Measurements from ENCODE around the gene EPHB2. TPM values are rescaled to one million over a fixed set of nuclear protein-coding genes. Genes with fewer than 3 reads are reported as not detected.

The EPHB2 gene
- total and polyA plus RNA-seq, 2 of the 4 experiments (the other 2 are of a cell fraction), result 52.3 to 58.8 TPM

- Histone ChIP-seq H2BK15ac (ENCODE audit: low read depth, low read length) (no peak overlapping the region), H3K18ac (ENCODE audit: low read depth, low read length) (no peak overlapping the region), H3K4me2 (ENCODE audit: low read depth, low read length) (no peak overlapping the region), H3K4me3 (ENCODE audit: insufficient read depth, low read depth, low read length) (no peak overlapping the region), H3K14ac (replicated peaks; ENCODE audit: low read depth, low read length) (no peak overlapping the region), H4K8ac (ENCODE audit: low read depth in 2 of 2, low read length in 2 of 2) (no peak overlapping the region), H3K4me1 (ENCODE audit: control insufficient read depth, insufficient read depth, low read length) (peaks cover 38% of the 10 kb centered on the region), H3K79me1 (ENCODE audit: low read depth in 1 of 2, low read length in 2 of 2) (peaks cover 29 to 57% of the 10 kb centered on the region in 2 experiments), H3K9ac (ENCODE audit: low read depth, low read length) (no peak overlapping the region), H4K5ac (ENCODE audit: low read depth, low read length) (no peak overlapping the region), H2BK20ac (ENCODE audit: low read depth, low read length) (no peak overlapping the region), H3K4ac (ENCODE audit: low read depth, low read length) (no peak overlapping the region), H4K91ac (ENCODE audit: insufficient read depth, low read depth, low read length) (no peak overlapping the region), H2AK5ac (ENCODE audit: low read depth, low read length) (no peak overlapping the region), H4K20me1 (ENCODE audit: insufficient read depth, low read length) (peaks cover 26% of the 10 kb centered on the region), H3K27me3 (ENCODE audit: control insufficient read depth, insufficient read depth, low read length) (no peaks in the 10 kb centered on the region), H3K23ac (ENCODE audit: low read depth, low read length) (no peak overlapping the region), H3K9me1 (ENCODE audit: insufficient read depth, low read length) (peaks cover 39% of the 10 kb centered on the region), H2AK9ac (replicated peaks; ENCODE audit: low read depth, low read length, poor library complexity) (no peak overlapping the region), H2AFZ (replicated peaks; ENCODE audit: low read length, poor library complexity) (no peak overlapping the region), H3K36me3 (ENCODE audit: control insufficient read depth, insufficient read depth, low read length) (no peaks in the 10 kb centered on the region), H3K27ac (ENCODE audit: insufficient read depth, low read length) (no peak overlapping the region), H2BK120ac (ENCODE audit: low read depth, low read length) (no peak overlapping the region), H2BK5ac (ENCODE audit: low read depth, low read length, poor library complexity, severe bottlenecking) (no peak overlapping the region), H3K9me3 (ENCODE audit: control insufficient read depth, insufficient read depth, low read length) (no peaks in the 10 kb centered on the region), H3K56ac (ENCODE audit: extremely low read depth, insufficient read depth, low read length) (no peak overlapping the region)
- no TSS peak for BruUV-seq (replicated peaks)
- in situ Hi-C loops (cut with MboI; ENCODE audit: low sequenced_read_pairs), result no loop called here
- POLR2A ChIA-PET (ENCODE audit: unreplicated experiment), result no interaction called here
- WGBS, 2 experiments (ENCODE audit: extremely low coverage in 2 of 2, insufficient read length in 1 of 2), result no CpG with 5 or more reads among the region's 1 CpG
- no peak for TF ChIP-seq RCOR1 (IDR thresholded peaks at IDR 0.05; ENCODE audit: insufficient replicate concordance, low read length)
- no peak for TF ChIP-seq CEBPB (IDR thresholded peaks at IDR 0.05; ENCODE audit: low read depth, low read length)
- TF ChIP-seq BHLHE40 (IDR thresholded peaks at IDR 0.05; ENCODE audit: low read depth, low read length), result no peak
- no peak for TF ChIP-seq RAD21 (IDR thresholded peaks at IDR 0.05; ENCODE audit: low read length)
- TF ChIP-seq SMC3 (IDR thresholded peaks at IDR 0.05; ENCODE audit: low read depth, low read length), result no peak
- no peak for TF ChIP-seq MAZ (IDR thresholded peaks at IDR 0.05; ENCODE audit: borderline replicate concordance, low read depth, low read length)
- TF ChIP-seq FOS (IDR thresholded peaks at IDR 0.05; ENCODE audit: low read depth, low read length), result no peak
- TF ChIP-seq POLR2A (IDR thresholded peaks at IDR 0.05; ENCODE audit: low read depth, low read length), result no peak
- TF ChIP-seq NFE2L2 (IDR thresholded peaks at IDR 0.05; ENCODE audit: low read depth, low read length), result no peak
- TF ChIP-seq USF2 (IDR thresholded peaks at IDR 0.05; ENCODE audit: low read depth, low read length), result no peak
- no peak for TF ChIP-seq MAFK (IDR thresholded peaks at IDR 0.05; ENCODE audit: low read depth, low read length)
- TF ChIP-seq CHD1 (IDR thresholded peaks at IDR 0.05; ENCODE audit: low read depth, low read length), result no peak
- TF ChIP-seq ELK1 (IDR thresholded peaks at IDR 0.05; ENCODE audit: borderline replicate concordance, low read depth, low read length), result no peak
- no peak for TF ChIP-seq CTCF (conservative IDR thresholded peaks at IDR 0.05; ENCODE audit: low read depth, low read length)
- TF ChIP-seq RFX5 (IDR thresholded peaks at IDR 0.05; ENCODE audit: low read depth, low read length), result no peak
- no peak for TF ChIP-seq MXI1 (IDR thresholded peaks at IDR 0.05; ENCODE audit: borderline replicate concordance, low read depth, low read length)
- DNase-seq (no peak), ATAC-seq (ENCODE audit: low read depth) (no peak)
- dilution Hi-C loops (cut with HindIII; ENCODE audit: low sequenced_read_pairs, unreplicated experiment), result no loop called here
- CTCF ChIA-PET, result no interaction called here
- intact Hi-C loops (cut with micrococcal nuclease), result no loop called here
Observed at GRCh38 chr1:22752339-22752738, 41.7 kb downstream of the EPHB2 start.

All from IMR-90 (cell line).